HepG2 (cell line): Measurements from ENCODE around the gene R3HCC1L. TPM values are rescaled to one million over a fixed set of nuclear protein-coding genes. Genes with fewer than 3 reads are reported as not detected.

ENCODE experiments used
- ATAC-seq: fragments of 200-7000 bp; cut with Tn5 transposase; 3 replicates; pipeline ENCODE4 v1.9.1; 2020; ENCODE audit warnings: mild to moderate bottlenecking, moderate library complexity
- BruUV-seq: library from RNA; stranded (reverse); fragments of 400-500 nt; replicated peaks from 2 replicates; lab custom pipeline; 2021; lab: Mats Ljungman, UMichigan
- CTCF ChIA-PET: fragments of 300-600 bp; formaldehyde crosslinking; extraction: SDS; loops from one replicate; lab custom pipeline; 2021; ENCODE audit warnings: low total read pairs, inconsistent platforms, low intra/inter-chr PET ratio; lab: Yijun Ruan, JAX
- POLR2A ChIA-PET: fragments of 350-600 bp; sonication (Branson Sonifier 250); formaldehyde crosslinking; loops from one replicate; lab custom pipeline; 2020; ENCODE audit warnings: antibody characterized with exemption, inconsistent platforms; lab: Yijun Ruan, JAX
- DNase-seq: peaks from one replicate; pipeline ENCODE4 v3.0.0-alpha.2; 2015; ENCODE audit warnings: low spot score
- FAIRE-seq: peaks from 3 replicates; lab custom pipeline; 2011; peaks lifted over from hg19 to GRCh38; lab: Jason Lieb, UNC
- H2AFZ ChIP-seq: one replicate; pipeline ENCODE4 v1.6.1; 2011; ENCODE audit warnings: low read length, inconsistent platforms
- H3K27ac ChIP-seq: fragments of 300-600 bp; 3 replicates; pipeline ENCODE4 v1.8.0; 2011; ENCODE audit warnings: mixed run types, mild to moderate bottlenecking, mixed read lengths, low read length, inconsistent platforms; ENCODE audit not compliant: insufficient read depth; ENCODE audit errors: extremely low read length
- H3K27me3 ChIP-seq, 2 experiments: fragments of 200-600 bp in 1 of 2; 2 replicates in 1 of 2; 3 replicates in 1 of 2; pipeline versions ENCODE4 v1.6.0 to v1.8.0; 2011; ENCODE audit warnings: low read length in 2 of 2, mild to moderate bottlenecking in 2 of 2, moderate library complexity in 2 of 2, inconsistent platforms in 1 of 2; ENCODE audit not compliant: insufficient read depth in 2 of 2, control insufficient read depth in 1 of 2
- H3K36me3 ChIP-seq, 2 experiments: fragments of 200-600 bp in 1 of 2; replicated peaks in 1 of 2; 2 replicates in 1 of 2; 3 replicates in 1 of 2; pipeline versions ENCODE4 v1.5.1 to v1.8.0; 2011; ENCODE audit warnings: low read length in 2 of 2, inconsistent platforms in 1 of 2; ENCODE audit not compliant: insufficient read depth in 2 of 2, control insufficient read depth in 1 of 2
- H3K4me1 ChIP-seq: 2 replicates; pipeline ENCODE4 v1.5.1; 2012; ENCODE audit warnings: low read length, inconsistent platforms; ENCODE audit not compliant: insufficient read depth
- H3K4me2 ChIP-seq: 2 replicates; pipeline ENCODE4 v1.6.0; 2011; ENCODE audit warnings: low read depth, low read length, inconsistent platforms
- H3K4me3 ChIP-seq, 3 experiments: fragments of 200-600 bp in 1 of 3; sonication (generic), shearing (Covaris generic) in 1 of 3; replicated peaks in 1 of 3; 2 replicates each; pipeline ENCODE4 v1.5.1; 2011 to 2016; ENCODE audit warnings: low read length in 3 of 3, inconsistent platforms in 2 of 3, low read depth in 2 of 3, mild to moderate bottlenecking in 2 of 3, control low read depth in 1 of 3, mixed read lengths in 1 of 3; ENCODE audit not compliant: insufficient read depth in 1 of 3
- H3K79me2 ChIP-seq: one replicate; pipeline ENCODE4 v1.6.1; 2011; ENCODE audit warnings: low read length, inconsistent platforms; ENCODE audit not compliant: insufficient read depth
- H3K9ac ChIP-seq: 2 replicates; pipeline ENCODE4 v1.6.0; 2011; ENCODE audit warnings: mild to moderate bottlenecking, low read depth, low read length, inconsistent platforms; ENCODE audit not compliant: insufficient read depth
- H3K9me3 ChIP-seq: 2 replicates; pipeline ENCODE4 v1.5.1; 2012; ENCODE audit warnings: mild to moderate bottlenecking, low read length
- H4K20me1 ChIP-seq: 2 replicates; pipeline ENCODE4 v1.6.0; 2011; ENCODE audit warnings: inconsistent platforms, mild to moderate bottlenecking, low read length, moderate library complexity; ENCODE audit not compliant: insufficient read depth
- AGO2 ChIP-seq: fragments of 200-400 bp; formaldehyde crosslinking; optimal IDR thresholded peaks from 2 replicates; pipeline ENCODE3; 2017; ENCODE audit warnings: mild to moderate bottlenecking, low read depth, low read length, moderate library complexity
- HNF1B ChIP-seq: sonication (generic); formaldehyde crosslinking; IDR thresholded peaks from 2 replicates; pipeline ENCODE4 v1.5.1; 2020; ENCODE audit warnings: mild to moderate bottlenecking, moderate library complexity, missing genetic modification reagents
- HNRNPLL ChIP-seq: fragments of 200-400 bp; formaldehyde crosslinking; IDR thresholded peaks from 2 replicates; pipeline ENCODE4 v1.6.1; 2017; ENCODE audit warnings: mild to moderate bottlenecking, low read depth, low read length; ENCODE audit not compliant: poor library complexity, severe bottlenecking
- IRF9 ChIP-seq: sonication (generic); formaldehyde crosslinking; IDR thresholded peaks from 2 replicates; pipeline ENCODE4 v1.8.0; 2022; ENCODE audit warnings: missing genetic modification reagents, mild to moderate bottlenecking, borderline replicate concordance
- KDM6A ChIP-seq: IDR thresholded peaks from 2 replicates; pipeline ENCODE4 v1.6.1; 2016; ENCODE audit warnings: low read depth
- KMT2B ChIP-seq: IDR thresholded peaks from 2 replicates; pipeline ENCODE4 v1.6.1; 2016; ENCODE audit warnings: missing genetic modification reagents, missing compliant biosample characterization
- SMAD1 ChIP-seq: sonication (generic); formaldehyde crosslinking; IDR thresholded peaks from 2 replicates; pipeline ENCODE4 v1.4.0; 2020; ENCODE audit warnings: missing genetic modification reagents, low read depth, mild to moderate bottlenecking, borderline replicate concordance
- SNAI1 ChIP-seq: sonication (generic); formaldehyde crosslinking; IDR thresholded peaks from 2 replicates; pipeline ENCODE4 v1.5.0; 2020; ENCODE audit warnings: mild to moderate bottlenecking, missing genetic modification reagents, borderline replicate concordance
- THYN1 ChIP-seq: sonication (generic); formaldehyde crosslinking; IDR thresholded peaks from 2 replicates; pipeline ENCODE4 v1.8.1; 2023; ENCODE audit warnings: low read depth, mild to moderate bottlenecking, moderate library complexity, missing genetic modification reagents, borderline replicate concordance
- ZMAT3 ChIP-seq: sonication (generic); formaldehyde crosslinking; conservative IDR thresholded peaks from 2 replicates; pipeline ENCODE4 v1.7.0; 2021; ENCODE audit warnings: missing genetic modification reagents
- ZNF224 ChIP-seq: sonication (generic); formaldehyde crosslinking; IDR thresholded peaks from 2 replicates; pipeline ENCODE4 v1.5.0; 2020; ENCODE audit warnings: mild to moderate bottlenecking, missing genetic modification reagents
- ZNF468 ChIP-seq: sonication (generic); formaldehyde crosslinking; IDR thresholded peaks from 2 replicates; pipeline ENCODE4 v1.8.0; 2022; ENCODE audit warnings: mild to moderate bottlenecking, moderate library complexity, missing genetic modification reagents
- ZNF607 ChIP-seq: sonication (generic); formaldehyde crosslinking; IDR thresholded peaks from 2 replicates; pipeline ENCODE4 v1.5.1; 2020; ENCODE audit warnings: missing genetic modification reagents, mild to moderate bottlenecking, borderline replicate concordance
- in situ Hi-C: cut with HindIII; loops from 2 replicates; pipeline ENCODE4 v1.10.0; 2017; ENCODE audit warnings: low pct_unique_long_range_greater_than_20kb; ENCODE audit not compliant: extremely low pct_ligation_motif_present
- intact Hi-C: fragments of 100-400 bp; cut with micrococcal nuclease; formaldehyde crosslinking; loops from one replicate; pipeline ENCODE4 v1.10.0; 2022; ENCODE audit not compliant: unreplicated experiment
- polyA plus RNA-seq, 8 experiments: library from polyadenylated mRNA; depleted of rRNA in 3 of 8; stranded (reverse) in 7 of 8; unstranded in 1 of 8; fragments of >200 nt; fragmentation: Illumina TruSeq in 4 of 8; extraction: Trizol in 4 of 8; gene quantifications; 2 replicates each; pipeline versions ENCODE4 v1.2.1 to v1.2.3, GENCODE V29; 2011 to 2016; ENCODE audit warnings: low read depth in 4 of 8, missing spikeins in 1 of 8, mixed read lengths in 1 of 8; ENCODE audit not compliant: insufficient read depth in 1 of 8
- total RNA-seq, 5 experiments: library from RNA; depleted of rRNA; stranded (reverse); fragments of >200 nt; fragmentation: Illumina TruSeq; extraction: Trizol; gene quantifications; 2 replicates each; pipeline ENCODE4 v1.2.3, GENCODE V29; 2016; ENCODE audit warnings: low read depth in 1 of 5
- TF ChIP-seq, protein P1 (sequence below): sonication (generic); formaldehyde crosslinking; IDR thresholded peaks from 2 replicates; pipeline ENCODE4 v1.5.1; 2020; ENCODE audit warnings: mild to moderate bottlenecking, missing genetic modification reagents, moderate library complexity
- TF ChIP-seq, protein P2 (sequence below): IDR thresholded peaks from 2 replicates; pipeline ENCODE4 v1.6.1; 2016; ENCODE audit warnings: control low read depth

Gene R3HCC1L
- total and polyA plus RNA-seq, 2 of the 13 experiments (the other 11 are each of a cell fraction or from before 2014, with no cell fraction given): 6.5 to 12.2 TPM

GRCh38 chr10:98139431-98139830 lies 5.0 kb downstream of the R3HCC1L start (continued):
- TF ChIP-seq AGO2 (no peak), KMT2B (CRISPR knock-in tag) (no peak), THYN1 (CRISPR knock-in tag) (no peak), ZMAT3 (CRISPR knock-in tag) (no peak)

- ChIA-PET POLR2A (no interaction called here), CTCF (no interaction called here)
- FAIRE-seq (peak; percentile 21), ATAC-seq (no peak), DNase-seq (no peak)
- H3K9ac ChIP-seq: no peak overlapping the region
- H3K27me3 ChIP-seq: no peaks in the 10 kb centered on the region
- intact Hi-C loops: no loop called here
- H3K27ac ChIP-seq: no peak overlapping the region
- no peaks in the 10 kb centered on the region; the same call in 1 of the 2 replicates for H4K20me1 ChIP-seq
- BruUV-seq: no TSS peak
- H3K36me3 ChIP-seq: no peaks in the 10 kb centered on the region
- H3K79me2 ChIP-seq: peaks cover 74% of the 10 kb centered on the region
- in situ Hi-C loops: no loop called here
- H3K9me3 ChIP-seq: no peaks in the 10 kb centered on the region
- no peak overlapping the region for H3K4me2 ChIP-seq
- no peak overlapping the region for H2AFZ ChIP-seq
- H3K4me3 ChIP-seq: no peak overlapping the region
- H3K4me1 ChIP-seq: peaks cover 35% of the 10 kb centered on the region; the same call in 1 of the 2 replicates
- TF ChIP-seq, protein P1, sequence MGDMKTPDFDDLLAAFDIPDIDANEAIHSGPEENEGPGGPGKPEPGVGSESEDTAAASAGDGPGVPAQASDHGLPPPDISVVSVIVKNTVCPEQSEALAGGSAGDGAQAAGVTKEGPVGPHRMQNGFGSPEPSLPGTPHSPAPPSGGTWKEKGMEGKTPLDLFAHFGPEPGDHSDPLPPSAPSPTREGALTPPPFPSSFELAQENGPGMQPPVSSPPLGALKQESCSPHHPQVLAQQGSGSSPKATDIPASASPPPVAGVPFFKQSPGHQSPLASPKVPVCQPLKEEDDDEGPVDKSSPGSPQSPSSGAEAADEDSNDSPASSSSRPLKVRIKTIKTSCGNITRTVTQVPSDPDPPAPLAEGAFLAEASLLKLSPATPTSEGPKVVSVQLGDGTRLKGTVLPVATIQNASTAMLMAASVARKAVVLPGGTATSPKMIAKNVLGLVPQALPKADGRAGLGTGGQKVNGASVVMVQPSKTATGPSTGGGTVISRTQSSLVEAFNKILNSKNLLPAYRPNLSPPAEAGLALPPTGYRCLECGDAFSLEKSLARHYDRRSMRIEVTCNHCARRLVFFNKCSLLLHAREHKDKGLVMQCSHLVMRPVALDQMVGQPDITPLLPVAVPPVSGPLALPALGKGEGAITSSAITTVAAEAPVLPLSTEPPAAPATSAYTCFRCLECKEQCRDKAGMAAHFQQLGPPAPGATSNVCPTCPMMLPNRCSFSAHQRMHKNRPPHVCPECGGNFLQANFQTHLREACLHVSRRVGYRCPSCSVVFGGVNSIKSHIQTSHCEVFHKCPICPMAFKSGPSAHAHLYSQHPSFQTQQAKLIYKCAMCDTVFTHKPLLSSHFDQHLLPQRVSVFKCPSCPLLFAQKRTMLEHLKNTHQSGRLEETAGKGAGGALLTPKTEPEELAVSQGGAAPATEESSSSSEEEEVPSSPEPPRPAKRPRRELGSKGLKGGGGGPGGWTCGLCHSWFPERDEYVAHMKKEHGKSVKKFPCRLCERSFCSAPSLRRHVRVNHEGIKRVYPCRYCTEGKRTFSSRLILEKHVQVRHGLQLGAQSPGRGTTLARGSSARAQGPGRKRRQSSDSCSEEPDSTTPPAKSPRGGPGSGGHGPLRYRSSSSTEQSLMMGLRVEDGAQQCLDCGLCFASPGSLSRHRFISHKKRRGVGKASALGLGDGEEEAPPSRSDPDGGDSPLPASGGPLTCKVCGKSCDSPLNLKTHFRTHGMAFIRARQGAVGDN (CRISPR knock-in tag): no peak
- TF ChIP-seq IRF9 (no peak), HNRNPLL (no peak), ZNF607 (CRISPR knock-in tag) (no peak), HNF1B (CRISPR knock-in tag) (no peak), KDM6A (no peak), SMAD1 (no peak), SNAI1 (CRISPR knock-in tag) (no peak), ZNF224 (CRISPR knock-in tag) (no peak), ZNF468 (CRISPR knock-in tag) (no peak)
- TF ChIP-seq, protein P2, sequence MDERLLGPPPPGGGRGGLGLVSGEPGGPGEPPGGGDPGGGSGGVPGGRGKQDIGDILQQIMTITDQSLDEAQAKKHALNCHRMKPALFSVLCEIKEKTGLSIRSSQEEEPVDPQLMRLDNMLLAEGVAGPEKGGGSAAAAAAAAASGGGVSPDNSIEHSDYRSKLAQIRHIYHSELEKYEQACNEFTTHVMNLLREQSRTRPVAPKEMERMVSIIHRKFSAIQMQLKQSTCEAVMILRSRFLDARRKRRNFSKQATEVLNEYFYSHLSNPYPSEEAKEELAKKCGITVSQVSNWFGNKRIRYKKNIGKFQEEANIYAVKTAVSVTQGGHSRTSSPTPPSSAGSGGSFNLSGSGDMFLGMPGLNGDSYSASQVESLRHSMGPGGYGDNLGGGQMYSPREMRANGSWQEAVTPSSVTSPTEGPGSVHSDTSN (CRISPR knock-in tag): no peak
Observed at GRCh38 chr10:98141484-98142073, 7.1 kb downstream of the R3HCC1L start.
